ENCODE data around the gene LDHA. TPM values are rescaled to one million over a fixed set of nuclear protein-coding genes. Genes with fewer than 3 reads are reported as not detected.

Gene LDHA
- total and polyA plus RNA-seq, 2 of the 8 experiments (the other 6 are each of a cell fraction or from before 2014, with no cell fraction given), result 443 to 486 TPM

DNA sequence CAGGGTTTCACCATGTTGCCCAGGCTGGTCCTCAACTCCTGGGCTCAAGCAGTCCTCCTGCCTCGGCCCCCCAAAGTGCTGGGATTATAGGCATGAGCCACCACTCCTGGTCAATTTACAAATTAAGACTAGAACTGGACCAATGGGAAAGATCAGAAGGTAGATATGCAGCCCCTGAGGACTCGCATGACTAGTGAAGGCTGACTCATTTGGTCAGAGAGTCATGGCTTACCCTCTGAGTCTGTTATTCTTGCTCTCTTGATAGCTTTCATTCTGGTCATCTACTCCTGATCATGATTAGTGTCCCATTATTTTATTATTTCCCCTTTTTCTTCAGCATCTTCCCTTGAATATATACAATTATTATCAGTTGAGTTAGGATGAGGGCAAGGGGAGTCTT lies 58.6 kb downstream of the LDHA start (continued):
- no peak for TF ChIP-seq RXRA (IDR thresholded peaks at IDR 0.05; ENCODE audit: insufficient read depth, low read depth, low read length)
